H1 (cell line): ENCODE measurements around the gene ZNF808. TPM values are rescaled to one million over a fixed set of nuclear protein-coding genes. Genes with fewer than 3 reads are reported as not detected.
A peak's percentile ranks its signal among the peaks of the same experiment; 100 is the strongest.

Source experiments
- CTCF ChIA-PET: fragments of 300-600 bp; sonication (Branson Sonifier 250); formaldehyde crosslinking; loops from one replicate; lab custom pipeline; 2021; ENCODE audit not compliant: partially characterized antibody; lab: Charles Lee
- POLR2A ChIA-PET: fragments of 300-600 bp; sonication (Branson Sonifier 250); formaldehyde crosslinking; loops from one replicate; lab custom pipeline; 2021; ENCODE audit warnings: inconsistent platforms; ENCODE audit not compliant: partially characterized antibody; lab: Charles Lee
- DNase-seq, 2 experiments: peaks; one replicate each; pipeline versions ENCODE4 v3.0.0 to v3.0.0-alpha.2; 2010 to 2022; ENCODE audit warnings: low spot score in 2 of 2, low read depth in 1 of 2, mixed read lengths in 1 of 2
- FAIRE-seq: peaks from 2 replicates; lab custom pipeline; 2011; peaks lifted over from hg19 to GRCh38; lab: Jason Lieb, UNC
- H2AFZ ChIP-seq: 2 replicates; pipeline ENCODE4 v1.8.1; 2012; ENCODE audit warnings: low read length, inconsistent platforms
- H2AK5ac ChIP-seq: 2 replicates; pipeline ENCODE4 v1.6.1; 2013; ENCODE audit warnings: low read depth, low read length
- H2BK120ac ChIP-seq: replicated peaks from 2 replicates; pipeline ENCODE3; 2013; ENCODE audit warnings: low read depth, low read length, inconsistent platforms
- H2BK12ac ChIP-seq: 2 replicates; pipeline ENCODE4 v1.6.1; 2013; ENCODE audit warnings: low read depth, low read length
- H2BK15ac ChIP-seq: 2 replicates; pipeline ENCODE4 v1.6.1; 2013; ENCODE audit warnings: low read length
- H2BK20ac ChIP-seq: 2 replicates; pipeline ENCODE4 v1.6.1; 2013; ENCODE audit warnings: low read length
- H2BK5ac ChIP-seq: 2 replicates; pipeline ENCODE4 v1.6.1; 2013; ENCODE audit warnings: low read depth, low read length
- H3K14ac ChIP-seq: 2 replicates; pipeline ENCODE4 v1.6.1; 2013; ENCODE audit warnings: inconsistent platforms; ENCODE audit not compliant: insufficient read length
- H3K18ac ChIP-seq: 2 replicates; pipeline ENCODE4 v1.6.1; 2013; ENCODE audit warnings: low read length; ENCODE audit errors: extremely low read depth
- H3K23ac ChIP-seq: 2 replicates; pipeline ENCODE4 v1.6.1; 2013; ENCODE audit warnings: inconsistent platforms; ENCODE audit not compliant: insufficient read length
- H3K23me2 ChIP-seq: 2 replicates; pipeline ENCODE4 v1.6.1; 2013; ENCODE audit warnings: low read depth, low read length
- H3K27ac ChIP-seq: 2 replicates; pipeline ENCODE4 v1.6.1; 2011; ENCODE audit warnings: low read depth, low read length, inconsistent platforms
- H3K27me3 ChIP-seq, 4 experiments: replicated peaks in 1 of 4; 1 replicate in 1 of 4; 2 replicates in 3 of 4; pipeline versions ENCODE4 v1.6.1 to v1.8.1; 2011 to 2013; ENCODE audit warnings: low read length in 3 of 4, mild to moderate bottlenecking in 3 of 4, inconsistent platforms in 2 of 4, mixed read lengths in 2 of 4, moderate library complexity in 1 of 4; ENCODE audit not compliant: control insufficient read depth in 3 of 4, insufficient read depth in 3 of 4; ENCODE audit errors: extremely low read depth in 1 of 4
- H3K36me3 ChIP-seq, 4 experiments: 2 replicates each; pipeline versions ENCODE4 v1.6.1 to v1.8.1; 2011 to 2013; ENCODE audit warnings: mild to moderate bottlenecking in 4 of 4, low read length in 3 of 4, moderate library complexity in 2 of 4, control low read depth in 1 of 4, inconsistent platforms in 1 of 4; ENCODE audit not compliant: insufficient read depth in 4 of 4, control insufficient read depth in 2 of 4
- H3K4ac ChIP-seq: replicated peaks from 2 replicates; pipeline ENCODE3; 2013; ENCODE audit warnings: low read length, low read depth, mixed read lengths, inconsistent platforms; ENCODE audit not compliant: insufficient read length
- H3K4me1 ChIP-seq, 4 experiments: replicated peaks in 1 of 4; 1 replicate in 1 of 4; 2 replicates in 3 of 4; pipeline versions ENCODE4 v1.6.1 to v1.8.1; 2011 to 2013; ENCODE audit warnings: low read length in 3 of 4, inconsistent platforms in 2 of 4, mixed read lengths in 1 of 4; ENCODE audit not compliant: insufficient read depth in 4 of 4, control insufficient read depth in 3 of 4
- H3K4me2 ChIP-seq, 2 experiments: 2 replicates each; pipeline versions ENCODE4 v1.6.1 to v1.8.1; 2011 to 2013; ENCODE audit warnings: low read depth in 2 of 2, low read length in 2 of 2, control low read depth in 1 of 2, inconsistent platforms in 1 of 2, mild to moderate bottlenecking in 1 of 2; ENCODE audit not compliant: insufficient read depth in 1 of 2
- H3K4me3 ChIP-seq, 4 experiments: fragments of 200-600, 300-600 bp in 1 of 4; sonication (generic), shearing (Covaris generic), sonication (Bioruptor Twin) in 1 of 4; 2 replicates each; pipeline versions ENCODE4 v1.5.1 to v1.8.1; 2011 to 2016; ENCODE audit warnings: low read length in 4 of 4, low read depth in 3 of 4, control low read depth in 2 of 4, inconsistent platforms in 2 of 4, mild to moderate bottlenecking in 2 of 4, mixed read lengths in 1 of 4, moderate library complexity in 1 of 4; ENCODE audit not compliant: insufficient read depth in 2 of 4; ENCODE audit errors: extremely low read depth in 1 of 4
- H3K56ac ChIP-seq: replicated peaks from 2 replicates; pipeline ENCODE3; 2013; ENCODE audit warnings: low read depth, mild to moderate bottlenecking, mixed read lengths, low read length, inconsistent platforms; ENCODE audit not compliant: insufficient read length
- H3K79me1 ChIP-seq: 2 replicates; pipeline ENCODE4 v1.6.1; 2013; ENCODE audit warnings: low read depth, low read length, control low read depth
- H3K79me2 ChIP-seq, 2 experiments: 2 replicates each; pipeline versions ENCODE4 v1.6.1 to v1.8.1; 2012 to 2013; ENCODE audit warnings: low read length in 2 of 2, mild to moderate bottlenecking in 2 of 2, inconsistent platforms in 1 of 2; ENCODE audit not compliant: insufficient read depth in 2 of 2, control insufficient read depth in 1 of 2
- H3K9ac ChIP-seq, 4 experiments: replicated peaks in 1 of 4; 1 replicate in 1 of 4; 2 replicates in 3 of 4; pipeline versions ENCODE4 v1.6.1 to v1.8.1; 2011 to 2013; ENCODE audit warnings: low read depth in 3 of 4, low read length in 3 of 4, control low read depth in 2 of 4, mild to moderate bottlenecking in 2 of 4, moderate library complexity in 2 of 4, inconsistent platforms in 1 of 4; ENCODE audit errors: extremely low read depth in 1 of 4
- H3K9me3 ChIP-seq, 2 experiments: 2 replicates each; pipeline versions ENCODE4 v1.6.1 to v1.8.1; 2012 to 2013; ENCODE audit warnings: mild to moderate bottlenecking in 2 of 2, moderate library complexity in 2 of 2, control low read depth in 1 of 2, inconsistent platforms in 1 of 2, low read depth in 1 of 2, low read length in 1 of 2, mixed read lengths in 1 of 2; ENCODE audit not compliant: insufficient read depth in 2 of 2
- H4K20me1 ChIP-seq, 2 experiments: replicated peaks in 1 of 2; 2 replicates each; pipeline versions ENCODE3 to v1.8.1; 2011 to 2013; ENCODE audit warnings: inconsistent platforms in 2 of 2, low read length in 2 of 2, mild to moderate bottlenecking in 1 of 2; ENCODE audit not compliant: insufficient read depth in 2 of 2, control insufficient read depth in 1 of 2
- H4K5ac ChIP-seq: 2 replicates; pipeline ENCODE4 v1.6.1; 2013; ENCODE audit warnings: low read length, low read depth, mixed read lengths, inconsistent platforms; ENCODE audit not compliant: insufficient read length
- H4K8ac ChIP-seq: 2 replicates; pipeline ENCODE4 v1.8.0; 2013; ENCODE audit warnings: mild to moderate bottlenecking, moderate library complexity, low read length, inconsistent platforms; ENCODE audit not compliant: insufficient read depth; ENCODE audit errors: extremely low read depth
- H4K91ac ChIP-seq: replicated peaks from 2 replicates; pipeline ENCODE3; 2013; ENCODE audit warnings: low read length, mixed read lengths, inconsistent platforms; ENCODE audit not compliant: insufficient read length
- CBX8 ChIP-seq: fragments of 300-800, 300-1000 bp; sonication (generic); IDR thresholded peaks from 2 replicates; pipeline ENCODE4 v1.7.1; 2016; ENCODE audit warnings: low read depth, low read length, borderline replicate concordance
- GTF2F1 ChIP-seq: IDR thresholded peaks from 2 replicates; pipeline ENCODE4 v1.6.1; 2012; ENCODE audit warnings: low read depth, low read length, improper control_type of control experiment, borderline replicate concordance
- HDAC6 ChIP-seq: IDR thresholded peaks from one replicate; pipeline ENCODE4 v1.7.1; 2012; ENCODE audit warnings: low read depth, mild to moderate bottlenecking, inconsistent platforms, low read length, moderate library complexity
- RAD21 ChIP-seq, 2 experiments: IDR thresholded peaks in 1 of 2; conservative IDR thresholded peaks in 1 of 2; 2 replicates each; pipeline ENCODE4 v1.6.1; 2011; ENCODE audit warnings: low read depth in 2 of 2, low read length in 2 of 2, improper control_type of control experiment in 1 of 2, inconsistent platforms in 1 of 2, mild to moderate bottlenecking in 1 of 2, moderate library complexity in 1 of 2
- TCF12 ChIP-seq: IDR thresholded peaks from 2 replicates; pipeline ENCODE4 v1.6.1; 2011; ENCODE audit warnings: low read depth, mild to moderate bottlenecking, low read length
- WGBS, 2 experiments: shearing (Covaris generic) in 1 of 2; methylation state at CpG; one replicate each; pipeline versions ENCODE4 v1.1.6 to v1.1.7; 2013 to 2015; ENCODE audit warnings: low lambda C conversion rate in 2 of 2, mixed read lengths in 2 of 2, inconsistent platforms in 1 of 2, low coverage in 1 of 2, missing lambda C conversion rate in 1 of 2; ENCODE audit not compliant: insufficient replicate concordance in 2 of 2, insufficient coverage in 1 of 2, insufficient read length in 1 of 2; ENCODE audit errors: extremely low coverage in 1 of 2, missing lambda C conversion rate in 1 of 2; 5-methylcytosine and 5-hydroxymethylcytosine counted together
- polyA plus RNA-seq, 7 experiments: library from polyadenylated mRNA; depleted of rRNA in 3 of 7; stranded (reverse) in 5 of 7; unstranded in 2 of 7; fragments of >200 nt in 5 of 7; fragments of 200-250 nt in 2 of 7; gene quantifications; 1 replicate in 5 of 7; 2 replicates in 1 of 7; 4 replicates in 1 of 7; pipeline versions ENCODE4 v1.2.1 to v1.2.3, GENCODE V29; 2011 to 2013; ENCODE audit warnings: missing spikeins in 2 of 7, mixed read lengths in 2 of 7
- total RNA-seq: library from RNA; stranded (reverse); fragmentation: NEBNext Ultra II Directional; extraction: Animal tissue kit (Norgen Biotek cat#: 25700); gene quantifications from 2 replicates; pipeline ENCODE4 v1.2.1, GENCODE V29; 2021
- TF ChIP-seq, protein P1 (sequence below), 3 experiments: IDR thresholded peaks; 1 replicate in 2 of 3; 2 replicates in 1 of 3; pipeline versions ENCODE4 v1.5.1 to v1.6.1; 2011; ENCODE audit warnings: low read length in 3 of 3, mild to moderate bottlenecking in 3 of 3, inconsistent platforms in 2 of 3, low read depth in 1 of 3, moderate library complexity in 1 of 3; ENCODE audit not compliant: insufficient read depth in 1 of 3; ENCODE audit errors: control extremely low read depth in 1 of 3

Gene ZNF808
- total and polyA plus RNA-seq, 2 of the 8 experiments (the other 6 are each of a cell fraction or from before 2014, with no cell fraction given) = 3.9 to 25.9 TPM

DNA sequence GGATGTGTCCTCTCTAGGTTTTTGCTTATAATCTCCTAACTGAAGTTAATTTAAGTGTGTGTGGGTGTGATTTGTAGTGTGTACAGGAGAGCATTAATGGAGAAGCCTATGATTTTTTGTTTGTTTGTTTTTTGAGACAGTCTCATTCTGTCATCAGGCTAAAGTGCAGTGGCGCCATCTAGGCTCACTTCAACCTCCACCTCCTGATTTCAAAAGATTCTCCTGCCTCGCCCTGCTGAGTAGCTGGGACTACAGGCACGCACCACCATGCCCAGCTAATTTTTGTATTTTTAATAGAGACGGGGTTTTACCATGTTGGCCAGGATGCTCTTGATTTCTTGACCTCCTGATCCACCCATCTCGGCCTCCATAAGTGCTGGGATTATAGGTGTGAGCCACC is 63.3 kb downstream of the ZNF808 start:
- H2BK5ac ChIP-seq = no peak overlapping the region
- 0 out of 4 replicates have a peak, but pooled peaks cover 0 to 2% of the 10 kb centered on the region in 2 experiments for H3K79me2 ChIP-seq
- TF ChIP-seq, protein P1, sequence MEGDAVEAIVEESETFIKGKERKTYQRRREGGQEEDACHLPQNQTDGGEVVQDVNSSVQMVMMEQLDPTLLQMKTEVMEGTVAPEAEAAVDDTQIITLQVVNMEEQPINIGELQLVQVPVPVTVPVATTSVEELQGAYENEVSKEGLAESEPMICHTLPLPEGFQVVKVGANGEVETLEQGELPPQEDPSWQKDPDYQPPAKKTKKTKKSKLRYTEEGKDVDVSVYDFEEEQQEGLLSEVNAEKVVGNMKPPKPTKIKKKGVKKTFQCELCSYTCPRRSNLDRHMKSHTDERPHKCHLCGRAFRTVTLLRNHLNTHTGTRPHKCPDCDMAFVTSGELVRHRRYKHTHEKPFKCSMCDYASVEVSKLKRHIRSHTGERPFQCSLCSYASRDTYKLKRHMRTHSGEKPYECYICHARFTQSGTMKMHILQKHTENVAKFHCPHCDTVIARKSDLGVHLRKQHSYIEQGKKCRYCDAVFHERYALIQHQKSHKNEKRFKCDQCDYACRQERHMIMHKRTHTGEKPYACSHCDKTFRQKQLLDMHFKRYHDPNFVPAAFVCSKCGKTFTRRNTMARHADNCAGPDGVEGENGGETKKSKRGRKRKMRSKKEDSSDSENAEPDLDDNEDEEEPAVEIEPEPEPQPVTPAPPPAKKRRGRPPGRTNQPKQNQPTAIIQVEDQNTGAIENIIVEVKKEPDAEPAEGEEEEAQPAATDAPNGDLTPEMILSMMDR (IDR thresholded peaks at IDR 0.05; ENCODE audit: control extremely low read depth in 1 of 3, insufficient read depth in 1 of 3, low read depth in 1 of 3, low read length in 3 of 3) = peak; percentile 35 to 48 (median 42)
- TF ChIP-seq HDAC6 (no peak), GTF2F1 (no peak), CBX8 (no peak), TCF12 (no peak), RAD21 (IDR thresholded peaks at IDR 0.05 in 1 of 2, conservative IDR thresholded peaks at IDR 0.05 in 1 of 2; ENCODE audit: low read depth in 2 of 2, low read length in 2 of 2) (peak; percentile 61 to 63)
- no peak overlapping the region for H2BK12ac ChIP-seq
- H3K14ac ChIP-seq = no peak overlapping the region
- no peak overlapping the region for H3K18ac ChIP-seq
- CTCF ChIA-PET = interaction anchor here (0.6 to 2.6 kb wide), 14 partner anchors 8 to 253 kb away, joined by 3 to 10 read pairs (median 4); partner anchors contain the start of gene ZNF83
- no peaks in the 10 kb centered on the region for H3K23me2 ChIP-seq
- H3K4ac ChIP-seq = no peak overlapping the region
- FAIRE-seq (no peak), DNase-seq (no peak)
- H3K4me1 ChIP-seq = no peaks in the 10 kb centered on the region; a peak in 1 of 7 replicates
- H3K79me1 ChIP-seq = no peaks in the 10 kb centered on the region; the same call in 1 of the 2 replicates
- no peak overlapping the region for H4K91ac ChIP-seq
- no peak overlapping the region for H3K4me2 ChIP-seq
- H4K5ac ChIP-seq = no peak overlapping the region
- peaks cover 0 to 3% of the 10 kb centered on the region in 2 experiments; a peak in 1 of 4 replicates for H3K9me3 ChIP-seq
- H3K27ac ChIP-seq = no peak overlapping the region
- no peak overlapping the region for H3K9ac ChIP-seq
- no peaks in the 10 kb centered on the region for H4K20me1 ChIP-seq
- no peak overlapping the region for H3K4me3 ChIP-seq
- H2AFZ ChIP-seq = no peak overlapping the region
- H2AK5ac ChIP-seq = no peak overlapping the region
- H3K27me3 ChIP-seq = no peaks in the 10 kb centered on the region
- POLR2A ChIA-PET = interaction anchor here (0.8 kb wide), 1 partner anchor 11 kb away, joined by 4 read pairs; no protein-coding TSS in a partner anchor
- H4K8ac ChIP-seq = no peak overlapping the region
- no peak overlapping the region for H2BK120ac ChIP-seq
- peaks cover 2 to 28% (median 15%) of the 10 kb centered on the region in 4 experiments; a peak in 7 of 8 replicates for H3K36me3 ChIP-seq
- no peak overlapping the region for H2BK20ac ChIP-seq
- WGBS, 2 experiments = 82% methylated on average over 5 of the region's 5 CpGs; no CpG with 5 or more reads in 1 of the 2 experiments
- H3K23ac ChIP-seq = no peak overlapping the region
- H2BK15ac ChIP-seq = no peak overlapping the region
- H3K56ac ChIP-seq = no peak overlapping the region
